Measurements from ENCODE around the gene ADGRB3.

DNA sequence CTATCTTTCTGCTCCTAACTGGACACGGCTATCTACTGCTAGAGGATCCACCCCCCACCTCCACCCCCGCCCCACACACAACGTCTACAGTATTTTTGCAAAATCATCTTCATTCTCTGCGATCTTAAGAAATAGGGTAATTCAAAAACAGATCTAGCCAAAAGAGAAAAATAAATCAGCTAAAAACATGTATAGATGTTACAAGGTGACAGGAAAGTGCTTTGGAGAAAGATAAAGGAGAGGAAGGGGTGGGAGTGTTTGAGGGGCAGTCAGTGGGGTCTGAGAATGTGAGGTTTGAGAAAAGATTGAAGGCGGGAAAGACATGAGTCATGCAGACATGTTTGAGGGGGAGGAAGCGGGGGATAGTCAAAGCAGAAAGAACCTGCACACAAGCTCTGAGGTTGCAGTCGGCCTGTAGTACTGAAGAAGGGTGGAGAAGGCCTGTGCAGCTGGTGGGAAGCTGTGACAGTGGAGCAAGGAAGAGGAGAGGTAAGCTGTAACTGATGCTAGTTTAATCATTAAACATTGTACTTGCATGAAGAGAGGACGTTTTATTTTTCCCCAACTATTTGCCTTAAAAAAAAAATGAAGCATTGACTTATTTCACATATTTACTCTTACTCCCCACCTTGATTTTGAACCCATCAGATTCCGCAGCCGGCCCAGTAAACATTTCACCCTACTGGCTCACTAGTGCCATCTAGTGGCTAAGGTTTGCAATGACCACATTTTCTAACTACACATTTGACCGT, 332.6 kb downstream of the ADGRB3 start:
- TF ChIP-seq GATA2 (IDR thresholded peaks at IDR 0.05; ENCODE audit: low read depth, low read length) (no peak), GATA3 (IDR thresholded peaks at IDR 0.05; ENCODE audit: low read depth, low read length) (no peak)

All from SH-SY5Y (cell line).